T-cell (primary cell): ENCODE data around the gene GAGE10. TPM values are rescaled to one million over a fixed set of nuclear protein-coding genes. Genes with fewer than 3 reads are reported as not detected.
"Not testable (repeated sequence)": the region's sequence is repeated elsewhere in the genome, so short reads cannot be mapped to it uniquely, and the experiment has no call there.

Experiments
- ATAC-seq, 4 experiments: fragments of 200-7000 bp in 3 of 4; fragments of 150-1000 bp in 1 of 4; cut with Tn5 transposase; replicated peaks in 1 of 4; 1 replicate in 3 of 4; 2 replicates in 1 of 4; pipeline ENCODE4 v1.10.0; 2021; ENCODE audit warnings: moderate library complexity in 3 of 4, mild to moderate bottlenecking in 2 of 4, moderate number of reproducible peaks in 1 of 4
- CTCF ChIA-PET, 2 donors: fragments of 300-600 bp; sonication (Branson Sonifier 250); formaldehyde crosslinking; loops; one replicate each; lab custom pipeline; 2022; ENCODE audit warnings: antibody characterized with exemption in 2 of 2; lab: Charles Lee
- POLR2A ChIA-PET, 2 donors: fragments of 300-600 bp; sonication (Branson Sonifier 250); formaldehyde crosslinking; loops; one replicate each; lab custom pipeline; 2022; ENCODE audit warnings: antibody characterized with exemption in 2 of 2; lab: Charles Lee
- DNase-seq, 35 experiments: peaks; one replicate each; pipeline versions ENCODE4 v3.0.0 to v3.0.0-alpha.2; 2013 to 2023
- H3K27ac ChIP-seq: one replicate; pipeline ENCODE4 v1.5.1; 2013; ENCODE audit warnings: low read length
- H3K27me3 ChIP-seq, 2 experiments: replicated peaks in 1 of 2; 1 replicate in 1 of 2; 2 replicates in 1 of 2; pipeline versions ENCODE4 v1.6.1 to v1.7.0; 2013; ENCODE audit warnings: low read length in 1 of 2, mixed read lengths in 1 of 2; ENCODE audit not compliant: control insufficient read depth in 2 of 2, insufficient read depth in 2 of 2; ENCODE audit errors: extremely low read depth in 1 of 2
- H3K36me3 ChIP-seq, 2 donors: 1 replicate in 1 of 2; 2 replicates in 1 of 2; pipeline versions ENCODE4 v1.6.1 to v1.7.0; 2013; ENCODE audit warnings: low read length in 1 of 2; ENCODE audit not compliant: control insufficient read depth in 2 of 2, insufficient read depth in 1 of 2; ENCODE audit errors: extremely low read depth in 1 of 2
- H3K4me1 ChIP-seq, 2 experiments: 1 replicate in 1 of 2; 2 replicates in 1 of 2; pipeline versions ENCODE4 v1.6.1 to v1.7.0; 2013; ENCODE audit warnings: low read length in 2 of 2, mixed read lengths in 1 of 2; ENCODE audit not compliant: insufficient read depth in 2 of 2, control insufficient read depth in 1 of 2; ENCODE audit errors: extremely low read depth in 1 of 2
- H3K4me3 ChIP-seq, 2 donors: 1 replicate in 1 of 2; 2 replicates in 1 of 2; pipeline versions ENCODE4 v1.5.1 to v1.7.0; 2013; ENCODE audit warnings: mild to moderate bottlenecking in 2 of 2, low read length in 1 of 2, moderate library complexity in 1 of 2; ENCODE audit not compliant: control insufficient read depth in 1 of 2; ENCODE audit errors: extremely low read depth in 1 of 2
- H3K9me3 ChIP-seq: 2 replicates; pipeline ENCODE4 v1.7.0; 2013
- H3K27ac Mint-ChIP-seq, 2 donors: one replicate each; pipeline ENCODE4 v1.8.0; 2020 to 2021; ENCODE audit warnings: mild to moderate bottlenecking in 2 of 2, mixed read lengths in 2 of 2
- H3K27me3 Mint-ChIP-seq, 2 donors: one replicate each; pipeline ENCODE4 v1.8.0; 2021 to 2022; ENCODE audit warnings: mixed read lengths in 2 of 2
- H3K36me3 Mint-ChIP-seq: one replicate; pipeline ENCODE4 v1.8.0; 2021; ENCODE audit warnings: mixed read lengths
- H3K4me1 Mint-ChIP-seq, 3 donors: one replicate each; pipeline ENCODE4 v1.8.0; 2020 to 2022; ENCODE audit warnings: mixed read lengths in 3 of 3, mild to moderate bottlenecking in 1 of 3
- H3K4me3 Mint-ChIP-seq, 3 donors: one replicate each; pipeline ENCODE4 v1.8.0; 2020 to 2022; ENCODE audit warnings: mild to moderate bottlenecking in 3 of 3, mixed read lengths in 3 of 3, moderate library complexity in 3 of 3
- H3K9me3 Mint-ChIP-seq, 3 donors: one replicate each; pipeline ENCODE4 v1.8.0; 2020 to 2022; ENCODE audit warnings: mixed read lengths in 3 of 3
- WGBS: methylation state at CpG from one replicate; pipeline ENCODE4 v1.1.5; 2013; ENCODE audit warnings: missing lambda C conversion rate; ENCODE audit not compliant: insufficient coverage; 5-methylcytosine and 5-hydroxymethylcytosine counted together
- total RNA-seq, 35 experiments: library from RNA in 6 of 35; stranded (reverse) in 6 of 35; fragments of 120-200 nt in 1 of 35; gene quantifications; one replicate each; pipeline versions ENCODE4 v1.2.1 to v1.2.4 and lab custom pipeline; 2013 to 2026

GAGE10 gene
- total RNA-seq, 5 donors from 2014 or later (not counting 1 experiment from before 2014, with no cell fraction given): 0.66 TPM; not detected in 4

DNA sequence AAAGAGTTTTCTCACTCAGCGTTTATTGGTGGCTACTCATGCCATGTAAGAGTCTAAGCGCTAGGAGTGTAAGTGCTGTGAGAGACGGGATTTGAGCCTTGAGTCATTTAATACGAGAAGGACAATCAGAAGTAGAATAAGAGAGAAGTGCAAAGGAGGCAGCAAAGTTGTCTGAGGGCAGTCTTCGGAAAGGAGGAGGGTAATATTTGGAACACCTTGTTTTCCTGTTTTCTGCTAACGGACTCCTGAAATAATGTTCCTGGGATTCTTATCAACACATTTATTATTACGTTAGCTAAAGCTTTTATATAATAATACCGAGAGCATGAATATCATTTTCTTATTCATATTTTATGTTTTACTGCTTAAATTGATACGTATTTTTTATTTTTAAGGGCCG lies 42.0 kb downstream of the GAGE10 start:
- H3K9me3 ChIP-seq, DNase-seq, H3K9me3 Mint-ChIP-seq, H3K4me1 Mint-ChIP-seq, H3K27ac ChIP-seq, H3K27ac Mint-ChIP-seq, H3K4me1 ChIP-seq, H3K4me3 ChIP-seq, POLR2A ChIA-PET, H3K36me3 ChIP-seq, H3K27me3 ChIP-seq, H3K4me3 Mint-ChIP-seq, H3K27me3 Mint-ChIP-seq, ATAC-seq, H3K36me3 Mint-ChIP-seq, CTCF ChIA-PET: not testable (repeated sequence)
- WGBS: no CpG with 5 or more reads among the region's 10 CpGs

DNA sequence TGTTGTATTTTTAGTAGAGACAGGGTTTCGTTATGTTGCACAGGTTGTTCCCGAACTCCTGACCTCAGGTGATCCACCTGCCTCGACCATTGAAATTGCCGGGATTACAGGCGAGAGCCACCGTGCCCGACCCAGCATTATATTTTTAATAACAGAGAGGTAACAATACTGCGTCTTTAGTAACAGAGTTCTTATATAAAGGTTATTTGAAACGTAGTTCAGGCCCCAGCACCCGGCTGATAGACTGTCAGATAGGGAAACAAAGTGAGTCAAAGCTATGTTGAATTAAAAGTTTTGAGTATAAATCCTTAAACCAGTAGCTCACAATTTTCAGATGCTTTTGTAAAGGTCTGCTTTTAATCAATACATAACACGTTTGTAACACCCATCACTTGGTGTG lies 42.7 kb downstream of the GAGE10 start:
- CTCF ChIA-PET, ATAC-seq, H3K4me3 Mint-ChIP-seq: not testable (repeated sequence)

More for the DNA sequence above, 42.7 kb downstream of the GAGE10 start:
- H3K9me3 Mint-ChIP-seq, H3K4me1 ChIP-seq, POLR2A ChIA-PET, H3K27ac Mint-ChIP-seq, H3K9me3 ChIP-seq, H3K36me3 Mint-ChIP-seq, H3K27me3 Mint-ChIP-seq, H3K27ac ChIP-seq, H3K4me3 ChIP-seq, H3K4me1 Mint-ChIP-seq, H3K36me3 ChIP-seq, H3K27me3 ChIP-seq: not testable (repeated sequence)
- DNase-seq: peak in 4 of 35 experiments; percentile 0 to 18 (median 13)
- 81% methylated on average over 6 of the region's 11 CpGs for WGBS

Other genes starting within 250 kb of the GAGE10 start
- 10 to 100 TPM in 2 of 5 donors, 1 to 10 TPM in 3; 8.5 to 14.9 (median 9.1) TPM for gene CCDC120, start 244.6 kb upstream of the GAGE10 start, total RNA-seq
- 10 to 100 TPM; 17.5 to 34.5 (median 34.0) TPM for gene PRAF2, start 229.6 kb upstream of the GAGE10 start, total RNA-seq
- gene WDR45, start 223.8 kb upstream of the GAGE10 start, total RNA-seq: 100 to 1,000 TPM in 3 of 5 donors, 10 to 100 TPM in 2; 66.2 to 134 (median 112) TPM
- 10 to 100 TPM; 16.5 to 25.9 (median 23.1) TPM for gene GPKOW, start 179.9 kb upstream of the GAGE10 start, total RNA-seq
- gene MAGIX, start 140.9 kb upstream of the GAGE10 start, total RNA-seq: 1 to 10 TPM in 3 of 5 donors, under 1 TPM in 2; 0.56 to 1.9 (median 1.6) TPM
- gene PLP2, start 131.7 kb upstream of the GAGE10 start, total RNA-seq: 100 to 1,000 TPM in 4 of 5 donors, 10 to 100 TPM in 1; 85.2 to 241 (median 207) TPM
- gene PRICKLE3, start 117.3 kb upstream of the GAGE10 start, total RNA-seq: 10 to 100 TPM in 3 of 5 donors, 1 to 10 TPM in 2; 5.5 to 15.4 (median 12.6) TPM
- gene SYP, start 103.5 kb upstream of the GAGE10 start, total RNA-seq: under 1 TPM; 0.53 to 0.89 (median 0.70) TPM
- gene CACNA1F, start 70.3 kb upstream of the GAGE10 start, total RNA-seq: 1 to 10 TPM; 1.4 to 1.9 (median 1.6) TPM
- 10 to 100 TPM; 21.0 to 34.9 (median 33.1) TPM for gene CCDC22, start 68.2 kb upstream of the GAGE10 start, total RNA-seq
- gene FOXP3, start 38.9 kb upstream of the GAGE10 start, total RNA-seq: 10 to 100 TPM in 4 of 5 donors, 1 to 10 TPM in 1; 9.0 to 30.1 (median 21.7) TPM
- 10 to 100 TPM; 11.7 to 20.8 (median 17.5) TPM for gene PPP1R3F, start 33.9 kb upstream of the GAGE10 start, total RNA-seq
- not detected for gene GAGE12J, start 18.4 kb downstream of the GAGE10 start, total RNA-seq
- not detected for gene GAGE13, start 27.9 kb downstream of the GAGE10 start, total RNA-seq
- not detected for gene GAGE12C, start 228.5 kb downstream of the GAGE10 start, total RNA-seq
- gene GAGE12D, start 238.1 kb downstream of the GAGE10 start, total RNA-seq: not detected
- not detected for gene GAGE12E, start 247.6 kb downstream of the GAGE10 start, total RNA-seq